Measurements from ENCODE around the gene LRRK1. TPM values are rescaled to one million over a fixed set of nuclear protein-coding genes. Genes with fewer than 3 reads are reported as not detected.

Gene LRRK1
- total and polyA plus RNA-seq, 2 of the 13 experiments (the other 11 are each of a cell fraction or from before 2014, with no cell fraction given), result 0.13 to 1.2 TPM

DNA sequence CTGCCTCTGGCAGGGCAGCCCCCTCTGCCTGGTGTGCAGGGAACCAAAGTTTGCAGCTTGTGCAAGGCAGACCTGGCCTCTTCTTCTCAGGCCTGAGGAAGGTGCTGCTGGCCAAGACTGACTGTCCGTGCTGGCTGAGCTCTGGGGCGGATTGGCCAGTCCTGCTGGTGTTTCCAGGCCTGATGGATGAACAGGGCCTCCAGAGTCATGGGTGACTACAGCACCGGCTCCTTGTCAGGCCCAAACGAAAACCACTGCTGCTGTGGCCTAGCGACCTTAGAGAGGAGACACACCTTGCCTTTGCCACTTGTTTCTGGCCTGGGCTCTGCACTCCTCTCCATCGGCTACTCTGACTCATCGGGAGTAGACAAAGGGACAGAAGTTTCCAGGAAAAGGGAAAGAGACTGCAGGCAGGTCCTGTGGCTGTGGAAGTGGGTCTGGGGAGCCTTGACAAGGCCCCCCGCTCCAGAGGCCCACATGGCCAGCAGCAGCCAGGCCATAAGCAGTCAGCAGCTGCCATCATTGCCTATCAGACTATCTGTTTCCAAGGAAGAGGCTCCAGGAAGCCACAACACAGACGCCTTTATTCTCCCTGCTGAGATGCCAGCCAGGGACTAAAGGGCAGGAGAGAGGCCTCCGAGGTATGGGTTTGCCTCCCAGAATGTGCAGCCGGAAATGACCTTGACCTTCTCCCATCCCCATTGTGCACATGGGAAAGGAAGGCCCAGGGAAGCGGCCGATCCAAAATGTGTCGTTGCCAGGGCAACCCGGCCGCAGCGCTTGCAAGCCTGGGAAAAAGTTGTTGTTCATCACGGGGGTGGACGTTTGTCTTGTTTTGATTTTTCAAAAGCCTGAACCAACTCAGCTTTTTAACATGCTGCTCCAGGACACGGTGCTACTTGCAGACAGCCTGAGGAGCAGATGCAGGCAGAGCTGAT lies 172.2 kb downstream of the LRRK1 start (continued):
- TF ChIP-seq, protein P1, sequence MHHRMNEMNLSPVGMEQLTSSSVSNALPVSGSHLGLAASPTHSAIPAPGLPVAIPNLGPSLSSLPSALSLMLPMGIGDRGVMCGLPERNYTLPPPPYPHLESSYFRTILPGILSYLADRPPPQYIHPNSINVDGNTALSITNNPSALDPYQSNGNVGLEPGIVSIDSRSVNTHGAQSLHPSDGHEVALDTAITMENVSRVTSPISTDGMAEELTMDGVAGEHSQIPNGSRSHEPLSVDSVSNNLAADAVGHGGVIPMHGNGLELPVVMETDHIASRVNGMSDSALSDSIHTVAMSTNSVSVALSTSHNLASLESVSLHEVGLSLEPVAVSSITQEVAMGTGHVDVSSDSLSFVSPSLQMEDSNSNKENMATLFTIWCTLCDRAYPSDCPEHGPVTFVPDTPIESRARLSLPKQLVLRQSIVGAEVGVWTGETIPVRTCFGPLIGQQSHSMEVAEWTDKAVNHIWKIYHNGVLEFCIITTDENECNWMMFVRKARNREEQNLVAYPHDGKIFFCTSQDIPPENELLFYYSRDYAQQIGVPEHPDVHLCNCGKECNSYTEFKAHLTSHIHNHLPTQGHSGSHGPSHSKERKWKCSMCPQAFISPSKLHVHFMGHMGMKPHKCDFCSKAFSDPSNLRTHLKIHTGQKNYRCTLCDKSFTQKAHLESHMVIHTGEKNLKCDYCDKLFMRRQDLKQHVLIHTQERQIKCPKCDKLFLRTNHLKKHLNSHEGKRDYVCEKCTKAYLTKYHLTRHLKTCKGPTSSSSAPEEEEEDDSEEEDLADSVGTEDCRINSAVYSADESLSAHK (CRISPR knock-in tag; IDR thresholded peaks at IDR 0.05; ENCODE audit: borderline replicate concordance), result no peak
- TF ChIP-seq, protein P2, sequence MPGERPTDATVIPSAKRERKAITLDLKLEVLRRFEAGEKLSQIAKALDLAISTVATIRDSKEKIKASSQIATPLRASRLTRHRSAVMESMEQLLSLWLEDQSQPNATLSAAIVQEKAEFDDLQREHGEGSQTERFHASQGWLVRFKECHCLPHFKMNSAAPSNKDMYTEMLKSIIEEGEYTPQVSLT (CRISPR knock-in tag; IDR thresholded peaks at IDR 0.05; ENCODE audit: borderline replicate concordance, low read depth), result no peak
- TF ChIP-seq ONECUT2 (CRISPR knock-in tag; IDR thresholded peaks at IDR 0.05) (no peak), HNRNPLL (IDR thresholded peaks at IDR 0.05; ENCODE audit: low read depth, low read length, poor library complexity, severe bottlenecking) (no peak), ZNF615 (CRISPR knock-in tag; IDR thresholded peaks at IDR 0.05; ENCODE audit: borderline replicate concordance) (no peak), CENPX (CRISPR knock-in tag; IDR thresholded peaks at IDR 0.05) (no peak), PAX8 (CRISPR knock-in tag; IDR thresholded peaks at IDR 0.05; ENCODE audit: borderline replicate concordance) (no peak), ZNF563 (CRISPR knock-in tag; IDR thresholded peaks at IDR 0.05) (0 out of 2 replicates have a peak, but pooled peaks have one; percentile 42), PAWR (CRISPR knock-in tag; IDR thresholded peaks at IDR 0.05; ENCODE audit: borderline replicate concordance) (no peak), TOE1 (CRISPR knock-in tag; IDR thresholded peaks at IDR 0.05) (no peak), RARG (CRISPR knock-in tag; IDR thresholded peaks at IDR 0.05; ENCODE audit: low read depth) (0 out of 2 replicates have a peak, but pooled peaks have one; percentile 6), CAMTA2 (CRISPR knock-in tag; IDR thresholded peaks at IDR 0.05; ENCODE audit: borderline replicate concordance) (0 out of 2 replicates have a peak, but pooled peaks have one; percentile 40), ZNF546 (CRISPR knock-in tag; conservative IDR thresholded peaks at IDR 0.05) (no peak), ZNF292 (CRISPR knock-in tag; IDR thresholded peaks at IDR 0.05; ENCODE audit: borderline replicate concordance, low read depth) (peak; percentile 46), ARNTL (CRISPR knock-in tag; IDR thresholded peaks at IDR 0.05) (0 out of 2 replicates have a peak, but pooled peaks have one; percentile 61), HMG20A (CRISPR knock-in tag; IDR thresholded peaks at IDR 0.05; ENCODE audit: borderline replicate concordance) (peak; percentile 72; the same call in 1 of the 2 replicates), SCMH1 (CRISPR knock-in tag; IDR thresholded peaks at IDR 0.05; ENCODE audit: borderline replicate concordance) (no peak), NFRKB (IDR thresholded peaks at IDR 0.05) (no peak)
- TF ChIP-seq, protein P3, sequence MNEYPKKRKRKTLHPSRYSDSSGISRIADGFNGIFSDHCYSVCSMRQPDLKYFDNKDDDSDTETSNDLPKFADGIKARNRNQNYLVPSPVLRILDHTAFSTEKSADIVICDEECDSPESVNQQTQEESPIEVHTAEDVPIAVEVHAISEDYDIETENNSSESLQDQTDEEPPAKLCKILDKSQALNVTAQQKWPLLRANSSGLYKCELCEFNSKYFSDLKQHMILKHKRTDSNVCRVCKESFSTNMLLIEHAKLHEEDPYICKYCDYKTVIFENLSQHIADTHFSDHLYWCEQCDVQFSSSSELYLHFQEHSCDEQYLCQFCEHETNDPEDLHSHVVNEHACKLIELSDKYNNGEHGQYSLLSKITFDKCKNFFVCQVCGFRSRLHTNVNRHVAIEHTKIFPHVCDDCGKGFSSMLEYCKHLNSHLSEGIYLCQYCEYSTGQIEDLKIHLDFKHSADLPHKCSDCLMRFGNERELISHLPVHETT (CRISPR knock-in tag; conservative IDR thresholded peaks at IDR 0.05), result 0 out of 2 replicates have a peak, but pooled peaks have one; percentile 50
- TF ChIP-seq, protein P4, sequence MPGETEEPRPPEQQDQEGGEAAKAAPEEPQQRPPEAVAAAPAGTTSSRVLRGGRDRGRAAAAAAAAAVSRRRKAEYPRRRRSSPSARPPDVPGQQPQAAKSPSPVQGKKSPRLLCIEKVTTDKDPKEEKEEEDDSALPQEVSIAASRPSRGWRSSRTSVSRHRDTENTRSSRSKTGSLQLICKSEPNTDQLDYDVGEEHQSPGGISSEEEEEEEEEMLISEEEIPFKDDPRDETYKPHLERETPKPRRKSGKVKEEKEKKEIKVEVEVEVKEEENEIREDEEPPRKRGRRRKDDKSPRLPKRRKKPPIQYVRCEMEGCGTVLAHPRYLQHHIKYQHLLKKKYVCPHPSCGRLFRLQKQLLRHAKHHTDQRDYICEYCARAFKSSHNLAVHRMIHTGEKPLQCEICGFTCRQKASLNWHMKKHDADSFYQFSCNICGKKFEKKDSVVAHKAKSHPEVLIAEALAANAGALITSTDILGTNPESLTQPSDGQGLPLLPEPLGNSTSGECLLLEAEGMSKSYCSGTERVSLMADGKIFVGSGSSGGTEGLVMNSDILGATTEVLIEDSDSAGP (CRISPR knock-in tag; IDR thresholded peaks at IDR 0.05; ENCODE audit: borderline replicate concordance), result peak; percentile 59; the same call in 1 of the 2 replicates
- TF ChIP-seq, protein P5, sequence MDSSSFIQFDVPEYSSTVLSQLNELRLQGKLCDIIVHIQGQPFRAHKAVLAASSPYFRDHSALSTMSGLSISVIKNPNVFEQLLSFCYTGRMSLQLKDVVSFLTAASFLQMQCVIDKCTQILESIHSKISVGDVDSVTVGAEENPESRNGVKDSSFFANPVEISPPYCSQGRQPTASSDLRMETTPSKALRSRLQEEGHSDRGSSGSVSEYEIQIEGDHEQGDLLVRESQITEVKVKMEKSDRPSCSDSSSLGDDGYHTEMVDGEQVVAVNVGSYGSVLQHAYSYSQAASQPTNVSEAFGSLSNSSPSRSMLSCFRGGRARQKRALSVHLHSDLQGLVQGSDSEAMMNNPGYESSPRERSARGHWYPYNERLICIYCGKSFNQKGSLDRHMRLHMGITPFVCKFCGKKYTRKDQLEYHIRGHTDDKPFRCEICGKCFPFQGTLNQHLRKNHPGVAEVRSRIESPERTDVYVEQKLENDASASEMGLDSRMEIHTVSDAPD (CRISPR knock-in tag; IDR thresholded peaks at IDR 0.05), result peak; percentile 51; the same call in 1 of the 2 replicates
